ENCODE data around the gene TAF4.
"Not testable (repeated sequence)": the region's sequence is repeated elsewhere in the genome, so short reads cannot be mapped to it uniquely, and the experiment has no call there.

Gene TAF4

DNA sequence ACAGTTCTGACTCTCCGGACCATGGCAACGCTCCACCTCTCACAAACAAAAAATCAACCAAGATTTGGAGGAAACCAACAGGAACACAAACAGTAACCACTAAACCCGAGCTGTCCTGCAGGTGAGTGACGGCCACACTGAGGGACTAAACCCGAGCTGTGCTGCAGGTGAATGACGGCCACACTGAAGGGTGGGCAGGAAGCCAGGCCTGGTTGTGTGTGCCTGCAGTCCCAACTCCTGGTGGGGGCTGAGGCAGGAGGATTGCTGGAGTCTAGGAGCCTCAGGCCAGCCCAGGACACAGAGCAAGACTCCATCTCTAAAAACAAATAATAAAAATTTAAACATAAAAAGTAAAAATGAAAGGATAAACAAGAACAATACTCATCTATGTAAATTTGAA, 80.6 kb downstream of the TAF4 start:
- Mint-ChIP-seq H3K4me1 (peaks cover 10% of the 10 kb centered on the region), H3K36me3 (ENCODE audit: low read depth) (peaks cover 44% of the 10 kb centered on the region), H3K27me3 (no peaks in the 10 kb centered on the region), H3K4me3 (no peak overlapping the region), H3K9me3 (peaks cover 4% of the 10 kb centered on the region), H3K27ac (no peak overlapping the region)
- no peak for ATAC-seq
- DNase-seq: no peak

DNA sequence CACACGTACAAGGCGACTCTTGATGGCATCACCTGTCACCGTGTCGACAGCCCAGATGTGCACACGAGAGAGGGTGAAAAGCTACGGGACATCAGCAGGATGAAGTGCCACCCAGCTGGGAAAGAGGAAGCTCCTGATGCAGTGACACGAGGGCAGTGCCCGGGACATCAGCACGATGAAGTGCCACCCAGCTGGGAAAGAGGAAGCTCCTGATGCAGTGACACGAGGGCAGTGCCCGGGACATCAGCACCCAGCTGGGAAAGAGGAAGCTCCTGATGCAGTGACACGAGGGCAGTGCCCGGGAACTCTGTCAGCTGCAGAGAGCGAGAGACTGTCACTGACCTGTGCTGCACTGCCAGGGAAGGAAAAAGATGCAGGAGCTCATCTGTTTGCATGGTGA, 81.2 kb downstream of the TAF4 start:
- DNase-seq, H3K4me3 Mint-ChIP-seq, H3K27ac Mint-ChIP-seq, H3K27me3 Mint-ChIP-seq, ATAC-seq, H3K9me3 Mint-ChIP-seq, H3K4me1 Mint-ChIP-seq: not testable (repeated sequence)
- peaks cover 41% of the 10 kb centered on the region for H3K36me3 Mint-ChIP-seq (ENCODE audit: low read depth)

DNA sequence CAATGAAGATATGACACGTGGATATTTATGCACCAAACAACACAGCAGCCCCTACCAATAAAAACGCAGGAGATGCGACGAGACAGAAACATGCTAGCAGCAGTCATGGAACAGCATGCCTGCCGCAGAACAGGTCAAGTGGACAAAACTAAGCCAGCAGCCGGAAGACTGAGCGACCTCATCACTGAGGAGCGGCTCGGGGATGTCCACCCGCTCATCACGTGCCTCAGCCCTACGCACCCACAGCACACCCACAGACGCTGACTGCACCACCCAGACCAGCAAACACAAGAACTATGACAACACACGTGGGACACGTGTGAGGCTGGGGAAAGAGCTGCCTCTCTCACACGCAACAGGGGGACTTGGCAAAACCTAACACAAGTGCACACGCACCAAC, 81.7 kb downstream of the TAF4 start:
- no peak overlapping the region for H3K27ac Mint-ChIP-seq
- DNase-seq (no peak), ATAC-seq (no peak)
- no peaks in the 10 kb centered on the region for H3K27me3 Mint-ChIP-seq
- H3K4me3 Mint-ChIP-seq: no peak overlapping the region
- H3K4me1 Mint-ChIP-seq: peaks cover 8% of the 10 kb centered on the region
- H3K9me3 Mint-ChIP-seq: peaks cover 4% of the 10 kb centered on the region
- peaks cover 41% of the 10 kb centered on the region for H3K36me3 Mint-ChIP-seq (ENCODE audit: low read depth)

DNA sequence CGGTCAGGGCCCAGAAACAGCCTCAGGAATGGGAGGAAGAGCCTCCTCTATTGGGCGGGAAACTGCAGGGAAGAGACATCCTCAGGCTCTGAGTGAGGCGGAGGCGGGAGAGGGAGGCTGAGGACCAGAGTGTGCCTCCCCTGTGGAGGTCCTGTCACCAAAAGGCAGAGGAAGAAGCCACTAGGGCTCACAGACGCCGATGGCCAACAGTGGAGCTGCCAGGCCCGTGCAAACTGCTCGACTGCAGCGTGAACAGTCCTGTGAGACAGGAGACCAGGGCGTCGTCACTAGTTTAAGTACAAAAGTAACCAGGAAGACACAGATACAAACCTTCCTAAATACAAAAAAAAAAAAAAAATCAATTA, 82.7 kb downstream of the TAF4 start:
- Mint-ChIP-seq H3K9me3 (peaks cover 4% of the 10 kb centered on the region), H3K27me3 (no peaks in the 10 kb centered on the region), H3K4me3 (no peak overlapping the region), H3K27ac (no peak overlapping the region), H3K36me3 (ENCODE audit: low read depth) (peaks cover 38% of the 10 kb centered on the region), H3K4me1 (peaks cover 8% of the 10 kb centered on the region)
- DNase-seq: no peak
- ATAC-seq: no peak

DNA sequence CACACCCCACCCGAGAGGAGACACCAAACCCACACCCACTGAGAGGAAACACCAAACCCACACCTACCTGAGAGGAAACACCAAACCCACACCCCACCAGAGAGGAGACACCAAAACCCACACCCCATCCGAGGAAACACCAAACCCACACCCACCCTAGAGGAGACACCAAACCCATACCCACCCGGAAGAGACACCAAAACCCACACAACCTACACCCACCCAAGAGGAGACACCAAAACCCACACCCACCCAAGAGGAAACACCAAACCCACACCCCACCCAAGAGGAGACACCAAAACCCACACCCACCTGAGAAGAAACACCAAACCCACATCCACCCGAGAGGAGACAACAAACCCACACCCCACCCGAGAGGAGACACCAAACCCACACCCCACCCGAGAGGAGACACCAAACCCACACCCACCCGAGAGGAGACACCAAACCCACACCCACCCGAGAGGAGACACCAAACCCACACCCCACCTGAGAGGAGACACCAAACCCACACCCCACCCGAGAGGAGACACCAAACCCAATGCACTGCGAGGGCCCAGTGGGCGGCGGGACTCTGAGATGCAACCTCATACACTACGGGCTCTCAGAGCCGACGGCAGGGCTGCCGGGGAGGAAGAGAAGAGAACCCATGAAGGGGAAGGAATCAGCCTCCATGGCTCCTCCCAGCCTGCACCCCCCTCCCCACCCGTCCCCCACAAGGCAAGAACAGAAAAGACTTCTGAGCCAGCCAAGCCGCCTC, 83.3 kb downstream of the TAF4 start:
- Mint-ChIP-seq H3K27ac (no peak overlapping the region), H3K4me1 (peaks cover 8% of the 10 kb centered on the region), H3K4me3 (no peak overlapping the region), H3K36me3 (ENCODE audit: low read depth) (peaks cover 37% of the 10 kb centered on the region), H3K27me3 (no peaks in the 10 kb centered on the region), H3K9me3 (peaks cover 4% of the 10 kb centered on the region)
- ATAC-seq (no peak), DNase-seq (no peak)

DNA sequence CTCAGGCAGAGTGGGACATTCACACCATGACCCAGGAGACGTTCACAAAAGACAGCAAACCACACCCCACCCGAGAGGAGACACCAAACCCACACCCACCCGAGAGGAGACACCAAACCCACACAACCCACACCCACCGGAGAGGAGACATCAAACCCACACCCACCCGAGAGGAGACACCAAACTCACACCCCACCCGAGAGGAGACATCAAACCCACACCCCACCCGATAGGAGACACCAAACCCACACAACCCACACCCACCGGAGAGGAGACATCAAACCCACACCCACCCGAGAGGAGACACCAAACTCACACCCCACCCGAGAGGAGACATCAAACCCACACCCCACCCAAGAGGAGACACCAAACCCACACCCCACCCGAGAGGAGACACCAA, 84.0 kb downstream of the TAF4 start:
- H3K4me1 Mint-ChIP-seq, H3K4me3 Mint-ChIP-seq, ATAC-seq, H3K27me3 Mint-ChIP-seq, H3K27ac Mint-ChIP-seq, H3K9me3 Mint-ChIP-seq, DNase-seq: not testable (repeated sequence)
- H3K36me3 Mint-ChIP-seq (ENCODE audit: low read depth): peaks cover 32% of the 10 kb centered on the region

DNA sequence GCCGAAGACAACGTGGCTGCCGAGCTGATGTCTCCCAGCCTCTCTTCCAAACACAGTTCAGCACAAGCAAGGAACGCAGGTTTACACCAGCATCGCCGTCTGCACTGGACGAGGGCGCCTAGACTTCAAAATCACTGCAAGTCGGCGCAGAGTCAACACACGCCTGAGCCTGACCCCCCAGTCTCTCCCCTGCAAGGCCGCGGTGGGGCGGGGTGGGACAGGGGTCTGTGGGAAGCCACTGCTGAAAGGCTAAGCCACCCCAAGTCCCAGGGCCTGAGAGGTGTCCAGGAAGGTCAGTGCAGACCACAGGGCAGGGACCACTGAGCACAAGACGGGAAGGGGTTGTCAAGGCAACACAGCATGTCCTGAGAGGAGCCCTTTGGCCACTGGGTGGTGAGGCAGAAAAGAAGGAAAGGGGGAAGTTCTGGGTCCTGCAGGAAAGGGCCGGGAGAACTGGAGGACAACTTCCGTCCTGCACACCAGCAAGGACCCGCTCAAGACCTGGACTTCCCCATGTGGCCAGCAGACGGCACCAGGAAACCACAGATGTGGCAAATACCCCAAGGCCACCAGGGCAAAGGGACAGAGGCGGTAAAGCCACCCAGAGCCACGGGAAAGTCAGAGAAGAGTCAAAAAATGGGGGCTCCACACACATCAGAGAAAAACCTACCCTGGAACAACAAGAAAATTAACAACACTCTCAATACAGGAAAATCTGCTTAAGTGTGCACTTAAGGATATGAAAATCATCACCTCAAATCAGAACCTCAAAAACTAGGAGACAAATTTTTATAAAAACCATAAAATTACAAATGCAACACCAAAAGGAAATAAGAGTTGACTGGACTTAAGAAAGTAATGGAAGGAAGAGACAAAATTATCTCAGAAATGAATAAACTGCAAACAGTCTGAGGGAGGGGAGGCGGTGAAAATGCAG, 84.8 kb downstream of the TAF4 start:
- Mint-ChIP-seq H3K36me3 (ENCODE audit: low read depth) (peaks cover 28% of the 10 kb centered on the region), H3K4me1 (peaks cover 8% of the 10 kb centered on the region), H3K27ac (no peak overlapping the region), H3K4me3 (no peak overlapping the region), H3K9me3 (peaks cover 4% of the 10 kb centered on the region), H3K27me3 (no peaks in the 10 kb centered on the region)
- no peak for ATAC-seq
- no peak for DNase-seq

DNA sequence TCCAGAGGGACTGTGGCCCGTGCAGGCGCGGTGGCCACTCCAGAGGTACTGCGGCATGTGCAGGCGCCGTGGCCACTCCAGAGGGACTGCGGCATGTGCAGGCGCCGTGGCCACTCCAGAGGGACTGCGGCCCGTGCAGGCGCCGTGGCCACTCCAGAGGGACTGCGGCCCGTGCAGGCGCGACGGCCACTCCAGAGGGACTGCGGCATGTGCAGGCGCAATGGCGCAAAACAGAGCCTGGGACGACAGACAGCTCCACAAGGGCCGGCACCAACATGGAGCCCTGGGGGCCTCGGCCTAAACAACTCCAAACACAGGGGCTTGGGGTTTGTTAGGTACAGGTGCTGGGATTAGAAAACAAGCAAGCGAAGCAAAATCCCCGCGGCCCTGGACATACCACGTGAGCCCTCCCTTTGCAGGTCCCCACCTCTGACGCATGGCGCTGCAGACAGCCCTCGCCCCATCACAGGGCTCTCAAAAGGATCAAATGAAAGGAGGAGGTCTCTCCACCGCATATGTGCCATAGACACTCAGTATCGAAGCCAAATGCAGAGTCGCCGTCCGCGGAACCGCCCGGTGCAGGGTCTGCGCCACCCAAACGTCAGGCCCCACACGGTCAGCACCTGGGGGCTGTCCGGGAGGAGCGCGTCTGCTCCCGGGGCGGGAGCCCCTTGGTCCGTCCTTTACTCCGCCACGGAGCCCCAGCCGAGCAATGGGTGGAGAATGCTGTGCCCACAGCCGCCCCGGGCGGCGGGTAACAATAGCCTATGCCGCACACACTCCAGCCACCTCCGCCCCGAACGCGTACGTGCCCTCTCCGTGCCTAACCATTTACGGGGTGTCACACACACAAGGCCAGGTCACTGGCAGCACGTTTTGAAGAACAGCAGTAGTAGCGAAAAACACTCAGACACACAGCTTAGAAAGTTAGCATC, 85.7 kb downstream of the TAF4 start:
- DNase-seq: no peak
- H3K27ac Mint-ChIP-seq: no peak overlapping the region
- no peaks in the 10 kb centered on the region for H3K27me3 Mint-ChIP-seq
- peaks cover 4% of the 10 kb centered on the region for H3K9me3 Mint-ChIP-seq
- H3K4me3 Mint-ChIP-seq: no peak overlapping the region
- H3K4me1 Mint-ChIP-seq: peaks cover 8% of the 10 kb centered on the region
- no peak for ATAC-seq
- H3K36me3 Mint-ChIP-seq (ENCODE audit: low read depth): peaks cover 26% of the 10 kb centered on the region

DNA sequence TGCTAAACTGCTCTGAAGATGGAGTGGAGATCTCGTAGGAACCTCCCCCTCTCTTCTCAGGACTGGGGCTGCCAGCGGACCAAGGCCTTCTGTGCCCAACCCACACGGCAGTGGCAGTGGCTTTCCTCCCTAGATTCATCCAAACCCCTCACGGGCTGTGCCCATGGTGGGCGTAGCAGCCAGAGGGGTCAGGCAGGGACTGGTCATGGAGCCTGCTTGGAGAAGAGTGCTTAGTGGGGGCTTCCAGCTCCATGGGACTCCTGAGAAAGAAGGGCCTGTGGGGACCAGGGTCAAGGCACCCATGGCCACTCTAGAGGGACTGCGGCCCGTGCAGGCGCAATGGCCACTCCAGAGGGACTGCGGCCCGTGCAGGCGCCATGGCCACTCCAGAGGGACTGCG, 86.6 kb downstream of the TAF4 start:
- ATAC-seq: no peak
- no peaks in the 10 kb centered on the region for H3K27me3 Mint-ChIP-seq
- no peak overlapping the region for H3K4me3 Mint-ChIP-seq
- H3K36me3 Mint-ChIP-seq (ENCODE audit: low read depth): peaks cover 25% of the 10 kb centered on the region
- no peak overlapping the region for H3K27ac Mint-ChIP-seq
- DNase-seq: no peak
- peaks cover 4% of the 10 kb centered on the region for H3K9me3 Mint-ChIP-seq
- H3K4me1 Mint-ChIP-seq: peaks cover 8% of the 10 kb centered on the region

DNA sequence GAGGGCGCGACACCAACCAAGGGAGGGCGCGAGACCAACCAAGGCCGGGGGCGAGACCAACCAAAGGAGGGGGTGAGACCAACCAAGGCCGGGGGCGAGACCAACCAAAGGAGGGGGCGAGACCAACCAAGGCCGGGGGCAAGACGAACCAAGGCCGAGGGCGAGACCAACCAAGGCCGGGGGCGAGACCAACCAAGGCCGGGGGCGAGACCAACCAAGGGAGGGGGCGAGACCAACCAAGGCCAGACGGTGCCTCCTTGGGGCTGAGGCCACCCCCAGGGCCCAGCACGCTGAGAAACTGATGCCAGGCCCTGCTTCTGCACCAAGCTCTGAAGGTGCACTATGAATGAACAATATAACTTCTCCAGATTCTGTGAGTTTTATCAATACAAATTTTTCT, 87.2 kb downstream of the TAF4 start:
- DNase-seq: no peak
- no peak overlapping the region for H3K27ac Mint-ChIP-seq
- peaks cover 8% of the 10 kb centered on the region for H3K4me1 Mint-ChIP-seq
- H3K4me3 Mint-ChIP-seq: no peak overlapping the region
- peaks cover 4% of the 10 kb centered on the region for H3K9me3 Mint-ChIP-seq
- no peak for ATAC-seq
- H3K36me3 Mint-ChIP-seq (ENCODE audit: low read depth): peaks cover 21% of the 10 kb centered on the region
- no peaks in the 10 kb centered on the region for H3K27me3 Mint-ChIP-seq

DNA sequence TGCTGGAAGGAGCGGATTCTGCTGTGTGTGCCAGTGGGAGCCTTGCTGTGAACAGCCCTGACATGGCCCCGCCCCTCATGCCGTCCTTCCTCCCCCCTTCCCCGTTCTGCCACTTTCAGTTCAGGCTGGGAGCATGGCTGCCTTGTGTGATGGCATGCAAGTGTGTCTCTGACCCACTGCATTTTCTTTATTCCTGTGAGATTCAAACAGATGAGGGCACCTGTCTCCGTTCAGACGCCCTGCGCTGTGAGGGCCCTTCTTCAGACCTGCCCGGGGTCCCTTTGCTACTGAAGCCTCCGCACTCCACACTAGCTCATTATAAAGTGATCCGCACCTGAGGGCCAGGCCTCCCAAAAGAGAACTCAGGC, 88.3 kb downstream of the TAF4 start:
- no peak overlapping the region for H3K27ac Mint-ChIP-seq
- H3K36me3 Mint-ChIP-seq (ENCODE audit: low read depth): peaks cover 28% of the 10 kb centered on the region
- peaks cover 4% of the 10 kb centered on the region for H3K9me3 Mint-ChIP-seq
- no peak for ATAC-seq
- no peak overlapping the region for H3K4me3 Mint-ChIP-seq
- no peaks in the 10 kb centered on the region for H3K27me3 Mint-ChIP-seq
- DNase-seq: no peak
- H3K4me1 Mint-ChIP-seq: peaks cover 8% of the 10 kb centered on the region

DNA sequence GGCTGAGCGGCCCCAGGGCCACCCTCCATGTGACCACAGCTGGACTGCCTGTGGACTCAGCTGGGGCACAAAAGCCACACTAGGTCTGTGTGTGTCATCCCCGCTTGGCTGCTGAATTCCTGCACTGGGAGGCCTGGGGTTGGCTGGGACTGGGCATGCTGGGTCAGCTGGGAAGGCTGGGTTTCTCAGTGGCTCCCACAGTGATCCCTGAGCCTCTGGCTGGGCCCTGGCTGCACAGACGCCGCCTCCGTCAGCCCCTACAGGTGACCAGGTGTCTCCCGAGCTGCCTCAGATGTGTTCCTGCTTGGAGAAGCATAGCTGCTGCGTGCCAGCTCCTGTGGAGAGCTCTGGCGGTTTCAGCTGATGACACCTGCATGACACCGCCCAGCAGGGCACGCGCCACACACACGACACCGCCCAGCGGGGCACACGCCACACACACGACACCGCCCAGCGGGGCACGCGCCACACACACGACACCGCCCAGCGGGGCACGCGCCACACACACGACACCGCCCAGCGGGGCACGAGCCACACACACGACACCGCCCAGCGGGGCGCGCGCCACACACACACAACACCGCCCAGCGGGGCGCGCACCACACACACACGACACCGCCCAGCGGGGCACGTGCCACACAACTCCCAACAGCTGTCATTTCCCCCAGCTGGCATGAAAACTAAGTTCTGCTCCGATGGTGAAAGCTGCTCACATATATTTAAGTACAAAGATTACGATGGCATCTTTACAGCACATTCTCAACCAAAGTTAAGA, 88.8 kb downstream of the TAF4 start:
- Mint-ChIP-seq H3K27me3 (no peaks in the 10 kb centered on the region), H3K4me3 (no peak overlapping the region), H3K9me3 (peaks cover 4% of the 10 kb centered on the region), H3K36me3 (ENCODE audit: low read depth) (peaks cover 34% of the 10 kb centered on the region), H3K4me1 (peaks cover 4% of the 10 kb centered on the region), H3K27ac (no peak overlapping the region)
- ATAC-seq (no peak), DNase-seq (no peak)

DNA sequence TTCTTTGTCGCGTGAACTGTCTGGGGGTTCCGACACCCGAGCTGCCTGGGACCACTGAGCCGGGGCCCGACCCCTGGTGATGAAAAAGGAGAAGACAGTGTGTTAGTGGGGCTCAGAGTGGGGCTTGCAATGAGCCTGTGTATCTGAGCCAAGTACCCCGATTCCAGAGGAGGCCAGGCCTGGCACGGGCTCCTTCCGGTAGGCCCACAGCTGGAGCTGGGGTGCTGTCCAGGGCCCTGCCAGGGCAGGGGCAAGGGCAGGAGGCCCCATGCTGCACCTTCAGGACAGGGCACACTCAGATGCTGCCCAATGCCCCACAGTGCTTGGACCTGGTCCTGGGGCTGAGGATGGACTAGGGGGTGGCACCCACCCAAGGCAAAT, 89.4 kb downstream of the TAF4 start:
- H3K9me3 Mint-ChIP-seq: peaks cover 2% of the 10 kb centered on the region
- H3K27ac Mint-ChIP-seq: no peak overlapping the region
- no peaks in the 10 kb centered on the region for H3K27me3 Mint-ChIP-seq
- H3K4me3 Mint-ChIP-seq: no peak overlapping the region
- H3K36me3 Mint-ChIP-seq (ENCODE audit: low read depth): peaks cover 31% of the 10 kb centered on the region
- DNase-seq (no peak), ATAC-seq (no peak)
- peaks cover 2% of the 10 kb centered on the region for H3K4me1 Mint-ChIP-seq

Measured in activated naive CD8-positive, alpha-beta T cell treated with anti-CD3 and anti-CD28 coated beads, Interleukin-2, amount 50 U/mL, for 24 hours (primary cell).